Effector memory CD4-positive, alpha-beta T cell (primary cell): Measurements from ENCODE around the gene HMOX1.
"Not testable (repeated sequence)": the region's sequence is repeated elsewhere in the genome, so short reads cannot be mapped to it uniquely, and the experiment has no call there.

Source experiments
- DNase-seq, 3 donors: peaks; one replicate each; pipeline ENCODE4 v3.0.0-alpha.2; 2020
- H3K27ac ChIP-seq: 2 replicates; pipeline ENCODE4 v1.7.0; 2013; ENCODE audit warnings: mild to moderate bottlenecking, low read length, moderate library complexity; ENCODE audit not compliant: insufficient read depth, poor library complexity, severe bottlenecking
- H3K27me3 ChIP-seq: replicated peaks from 2 replicates; pipeline ENCODE4 v1.7.0; 2013; ENCODE audit warnings: mild to moderate bottlenecking, low read length; ENCODE audit not compliant: insufficient read depth, control insufficient read depth, poor library complexity, severe bottlenecking
- H3K36me3 ChIP-seq: 2 replicates; pipeline ENCODE4 v1.7.0; 2013; ENCODE audit warnings: mild to moderate bottlenecking, low read length, moderate library complexity; ENCODE audit not compliant: control insufficient read depth, insufficient read depth
- H3K4me1 ChIP-seq: 2 replicates; pipeline ENCODE4 v1.7.0; 2013; ENCODE audit warnings: low read length, mild to moderate bottlenecking; ENCODE audit not compliant: control insufficient read depth, insufficient read depth, poor library complexity, severe bottlenecking
- H3K4me3 ChIP-seq: 2 replicates; pipeline ENCODE4 v1.7.0; 2013; ENCODE audit warnings: low read length, low read depth, mild to moderate bottlenecking; ENCODE audit not compliant: insufficient read depth, poor library complexity, severe bottlenecking
- H3K9me3 ChIP-seq: 2 replicates; pipeline ENCODE4 v1.7.0; 2013; ENCODE audit warnings: mild to moderate bottlenecking, low read length, moderate library complexity; ENCODE audit not compliant: control insufficient read depth

The HMOX1 gene

DNA sequence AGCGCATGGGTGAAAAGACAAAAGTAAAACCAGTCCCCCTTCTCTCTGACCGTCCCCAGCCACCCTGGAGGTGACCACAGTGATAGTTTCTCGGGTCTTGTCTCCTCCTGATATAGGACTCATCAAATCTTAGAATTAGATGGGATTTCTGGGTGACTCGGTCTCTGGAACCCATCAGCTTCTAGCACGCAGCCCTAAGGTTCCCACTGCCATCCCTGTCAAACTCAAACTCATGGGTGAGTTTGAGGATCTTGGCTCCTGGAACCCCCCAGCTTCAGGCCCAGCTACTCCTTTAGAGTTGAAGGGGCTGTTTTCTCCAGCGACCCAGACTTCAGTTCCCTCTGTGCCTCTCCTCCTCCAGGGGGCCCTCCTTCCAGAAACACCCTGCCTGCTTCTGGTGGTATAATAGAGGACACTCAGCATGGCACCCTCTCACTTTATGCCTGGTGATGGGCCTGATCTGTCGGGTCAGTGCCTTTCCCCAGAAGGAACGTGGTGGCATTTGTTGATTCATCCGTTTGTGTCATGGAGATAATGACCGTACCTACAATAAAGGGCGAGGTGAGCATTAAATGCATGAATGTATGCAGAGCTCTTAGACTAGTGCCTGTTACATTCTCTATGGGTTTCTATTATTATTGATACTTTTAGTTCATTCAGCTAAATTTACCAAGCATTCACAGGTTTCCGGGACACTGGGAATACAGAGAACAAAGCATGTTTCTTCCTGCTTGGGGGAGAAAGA, 50.8 kb downstream of the HMOX1 start:
- no peak for DNase-seq
- no peaks in the 10 kb centered on the region for H3K36me3 ChIP-seq
- H3K27ac ChIP-seq: no peak overlapping the region

DNA sequence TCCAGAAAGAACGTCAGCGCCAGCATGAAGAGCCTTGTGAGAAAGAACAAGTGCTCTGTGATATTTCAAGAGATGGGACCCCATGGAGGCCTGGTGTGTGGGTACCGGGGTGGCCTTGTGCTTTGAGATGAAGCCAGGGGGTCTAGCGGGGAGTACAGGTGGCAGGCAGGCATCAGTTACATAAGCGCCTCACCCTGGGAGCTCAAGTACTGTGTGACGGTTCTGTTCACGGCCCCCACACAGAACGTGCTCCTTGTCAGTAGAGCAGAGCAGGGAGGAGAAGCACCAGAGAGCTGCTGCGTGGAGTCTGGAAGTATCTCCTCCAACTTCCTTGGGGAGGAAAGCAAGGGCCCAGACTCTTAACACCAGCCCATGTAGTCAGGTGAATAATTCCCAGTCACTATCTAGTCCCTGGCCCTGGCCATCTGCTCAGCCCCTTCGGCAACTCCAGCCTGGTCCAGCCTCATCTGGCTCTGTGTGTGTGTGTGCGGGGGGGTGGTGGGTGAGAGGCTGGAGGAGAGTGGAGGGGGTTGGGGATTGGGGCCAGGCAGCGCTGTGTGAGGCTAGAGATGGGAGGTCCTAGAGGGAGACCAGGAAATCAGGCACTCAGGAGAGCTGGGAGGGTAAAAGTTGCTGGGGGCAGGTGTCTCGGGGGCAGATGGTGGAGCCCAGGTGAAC, 51.5 kb downstream of the HMOX1 start:
- no peak overlapping the region for H3K4me3 ChIP-seq
- H3K27me3 ChIP-seq: no peaks in the 10 kb centered on the region
- no peaks in the 10 kb centered on the region for H3K9me3 ChIP-seq
- DNase-seq: no peak
- no peaks in the 10 kb centered on the region for H3K36me3 ChIP-seq
- H3K27ac ChIP-seq: no peak overlapping the region
- no peaks in the 10 kb centered on the region for H3K4me1 ChIP-seq

More for the DNA sequence above, 50.8 kb downstream of the HMOX1 start:
- Histone ChIP-seq H3K4me1 (no peaks in the 10 kb centered on the region), H3K4me3 (no peak overlapping the region), H3K9me3 (no peaks in the 10 kb centered on the region), H3K27me3 (no peaks in the 10 kb centered on the region)

- DNase-seq: no peak
- Histone ChIP-seq H3K4me1 (no peaks in the 10 kb centered on the region), H3K9me3 (no peaks in the 10 kb centered on the region), H3K4me3 (no peak overlapping the region), H3K27ac (no peak overlapping the region), H3K27me3 (no peaks in the 10 kb centered on the region), H3K36me3 (no peaks in the 10 kb centered on the region)
These were observed 53.3 kb downstream of the HMOX1 start for GRCh38 chr22:35434061-35434710.

DNA sequence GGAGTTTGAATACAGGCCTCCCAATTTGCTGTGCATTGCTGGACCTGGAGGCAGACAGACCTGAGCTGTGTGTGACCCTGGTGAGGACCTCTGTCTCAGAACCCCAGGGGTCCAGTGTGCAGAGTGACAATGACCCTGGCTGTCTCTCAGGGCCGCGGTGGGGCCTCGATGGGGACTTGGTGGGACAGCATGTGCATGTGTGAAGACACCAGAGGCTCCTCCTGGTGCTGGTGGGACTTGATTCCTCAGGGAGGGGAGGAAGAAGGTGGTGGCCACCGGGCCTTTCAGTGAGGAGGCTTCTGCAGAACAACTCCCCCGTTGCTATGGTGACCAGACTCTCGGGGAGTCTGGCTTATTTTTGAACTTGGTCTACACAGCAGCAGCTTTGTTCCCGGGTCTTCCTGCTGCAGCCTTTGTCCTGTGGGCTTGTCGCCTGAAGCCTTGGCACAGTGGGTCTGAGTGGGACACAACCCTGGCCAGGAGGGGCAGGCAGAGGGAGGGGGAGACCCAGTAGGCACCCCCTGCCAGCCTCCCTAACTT, 54.4 kb downstream of the HMOX1 start:
- DNase-seq: no peak
- Histone ChIP-seq H3K27me3 (no peaks in the 10 kb centered on the region), H3K4me1 (no peaks in the 10 kb centered on the region), H3K27ac (no peak overlapping the region), H3K9me3 (no peaks in the 10 kb centered on the region), H3K36me3 (no peaks in the 10 kb centered on the region), H3K4me3 (no peak overlapping the region)

- DNase-seq: no peak
- Histone ChIP-seq H3K4me1 (no peaks in the 10 kb centered on the region), H3K9me3 (no peaks in the 10 kb centered on the region), H3K36me3 (no peaks in the 10 kb centered on the region), H3K27ac (no peak overlapping the region), H3K4me3 (no peak overlapping the region), H3K27me3 (no peaks in the 10 kb centered on the region)
These were observed 55.5 kb downstream of the HMOX1 start for GRCh38 chr22:35436421-35436820.

GRCh38 chr22:35437049-35437448, 56.2 kb downstream of the HMOX1 start:
- Histone ChIP-seq H3K4me1 (no peaks in the 10 kb centered on the region), H3K27ac (no peak overlapping the region), H3K4me3 (no peak overlapping the region), H3K9me3 (no peaks in the 10 kb centered on the region), H3K27me3 (no peaks in the 10 kb centered on the region), H3K36me3 (no peaks in the 10 kb centered on the region)
- DNase-seq: no peak

- not testable (repeated sequence) for H3K4me1 ChIP-seq, DNase-seq
These were observed 57.9 kb downstream of the HMOX1 start for GRCh38 chr22:35438673-35439364.

DNA sequence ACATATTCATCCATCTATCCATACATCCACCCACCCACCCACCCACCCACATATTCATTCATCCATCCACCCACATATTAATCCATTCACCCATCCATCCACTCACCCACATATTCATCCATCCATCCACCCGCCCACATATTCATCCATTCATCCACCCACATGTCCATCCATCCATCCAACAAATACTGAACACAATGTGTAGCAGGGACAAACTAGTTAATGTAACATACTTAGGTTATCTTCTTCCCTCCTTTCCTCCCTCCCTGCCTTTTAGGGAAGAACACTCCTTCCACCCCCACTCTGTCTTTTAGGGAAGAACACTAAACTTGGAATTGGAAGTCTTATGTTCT, 58.4 kb downstream of the HMOX1 start:
- H3K36me3 ChIP-seq: no peaks in the 10 kb centered on the region
- no peaks in the 10 kb centered on the region for H3K9me3 ChIP-seq
- H3K4me1 ChIP-seq: no peaks in the 10 kb centered on the region
- H3K27me3 ChIP-seq: no peaks in the 10 kb centered on the region
- no peak overlapping the region for H3K4me3 ChIP-seq
- no peak overlapping the region for H3K27ac ChIP-seq
- no peak for DNase-seq

More at GRCh38 chr22:35438673-35439364, 57.9 kb downstream of the HMOX1 start:
- H3K27ac ChIP-seq, H3K9me3 ChIP-seq, H3K4me3 ChIP-seq, H3K36me3 ChIP-seq, H3K27me3 ChIP-seq: not testable (repeated sequence)

GRCh38 chr22:35440129-35440528, 59.2 kb downstream of the HMOX1 start:
- H3K36me3 ChIP-seq: no peaks in the 10 kb centered on the region
- H3K27me3 ChIP-seq: no peaks in the 10 kb centered on the region
- no peak overlapping the region for H3K4me3 ChIP-seq
- no peaks in the 10 kb centered on the region for H3K4me1 ChIP-seq
- no peak overlapping the region for H3K27ac ChIP-seq
- no peak for DNase-seq
- H3K9me3 ChIP-seq: no peaks in the 10 kb centered on the region
